Measurements from ENCODE around the gene ADRA2B. TPM values are rescaled to one million over a fixed set of nuclear protein-coding genes. Genes with fewer than 3 reads are reported as not detected.

Gene ADRA2B
- total and polyA plus RNA-seq, 2 experiments from 2014 or later: 0.66 to 0.87 TPM

DNA sequence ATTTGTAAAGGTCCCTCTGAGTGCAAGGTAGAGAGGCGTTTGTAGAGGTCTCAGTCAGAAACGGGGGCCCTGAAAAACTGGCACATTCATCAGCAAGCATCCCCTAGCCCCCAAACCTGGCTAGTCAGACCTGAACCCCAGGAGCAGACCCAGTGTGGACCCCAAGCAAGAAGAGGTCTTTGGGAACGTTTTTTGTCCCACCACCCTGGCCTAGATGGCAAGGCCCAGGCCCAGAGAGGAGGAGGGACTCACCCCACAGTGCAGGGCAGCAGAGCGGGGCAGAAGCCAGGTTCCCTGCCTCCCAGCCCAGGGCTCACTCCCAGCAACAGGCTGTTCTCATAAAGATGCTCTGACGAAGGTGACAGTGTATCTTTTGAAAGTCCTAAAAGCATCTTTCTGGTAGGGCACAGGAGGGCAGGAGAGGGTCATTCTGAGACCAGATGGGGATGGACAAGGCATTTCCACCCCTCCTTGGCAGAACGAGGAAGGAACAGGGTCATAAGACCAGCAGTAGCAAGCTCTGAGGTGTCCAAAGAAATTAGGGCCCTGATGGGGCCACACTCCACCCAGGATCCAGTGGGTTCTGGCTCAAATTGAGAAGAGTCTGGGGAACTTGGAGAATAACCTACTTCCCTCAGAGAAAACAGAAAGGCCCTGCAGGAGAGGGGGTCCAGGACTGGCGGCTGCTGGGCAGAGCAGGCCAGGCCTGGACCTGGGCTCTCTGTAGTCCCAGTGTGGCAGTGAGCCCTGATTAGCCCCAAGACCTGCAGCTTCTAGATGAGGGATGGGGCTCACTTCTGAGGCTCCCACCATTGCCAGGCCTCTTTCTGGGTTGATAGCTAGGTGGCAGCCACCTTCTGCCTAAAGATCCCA lies 18.2 kb downstream of the ADRA2B start:
- Histone ChIP-seq H3K36me3 (replicated peaks; ENCODE audit: insufficient read depth, low read depth) (no peaks in the 10 kb centered on the region), H3K4me3 (no peak overlapping the region), H2AFZ (no peak overlapping the region), H3K27me3 (no peaks in the 10 kb centered on the region), H3K4me2 (no peak overlapping the region), H3K9me3 (ENCODE audit: low read depth) (no peaks in the 10 kb centered on the region), H4K20me1 (ENCODE audit: insufficient read depth, poor library complexity, severe bottlenecking) (no peaks in the 10 kb centered on the region), H3K9me2 (replicated peaks; ENCODE audit: insufficient read depth) (no peaks in the 10 kb centered on the region), H3K79me2 (no peaks in the 10 kb centered on the region), H3K27ac (no peak overlapping the region), H3K4me1 (ENCODE audit: insufficient read depth) (no peaks in the 10 kb centered on the region)
- no peak for TF ChIP-seq EZH2 (IDR thresholded peaks at IDR 0.05; ENCODE audit: borderline replicate concordance)
- TF ChIP-seq, protein P1, sequence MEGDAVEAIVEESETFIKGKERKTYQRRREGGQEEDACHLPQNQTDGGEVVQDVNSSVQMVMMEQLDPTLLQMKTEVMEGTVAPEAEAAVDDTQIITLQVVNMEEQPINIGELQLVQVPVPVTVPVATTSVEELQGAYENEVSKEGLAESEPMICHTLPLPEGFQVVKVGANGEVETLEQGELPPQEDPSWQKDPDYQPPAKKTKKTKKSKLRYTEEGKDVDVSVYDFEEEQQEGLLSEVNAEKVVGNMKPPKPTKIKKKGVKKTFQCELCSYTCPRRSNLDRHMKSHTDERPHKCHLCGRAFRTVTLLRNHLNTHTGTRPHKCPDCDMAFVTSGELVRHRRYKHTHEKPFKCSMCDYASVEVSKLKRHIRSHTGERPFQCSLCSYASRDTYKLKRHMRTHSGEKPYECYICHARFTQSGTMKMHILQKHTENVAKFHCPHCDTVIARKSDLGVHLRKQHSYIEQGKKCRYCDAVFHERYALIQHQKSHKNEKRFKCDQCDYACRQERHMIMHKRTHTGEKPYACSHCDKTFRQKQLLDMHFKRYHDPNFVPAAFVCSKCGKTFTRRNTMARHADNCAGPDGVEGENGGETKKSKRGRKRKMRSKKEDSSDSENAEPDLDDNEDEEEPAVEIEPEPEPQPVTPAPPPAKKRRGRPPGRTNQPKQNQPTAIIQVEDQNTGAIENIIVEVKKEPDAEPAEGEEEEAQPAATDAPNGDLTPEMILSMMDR (IDR thresholded peaks at IDR 0.05; ENCODE audit: poor library complexity): no peak
- TF ChIP-seq EZH2phosphoT487 (IDR thresholded peaks at IDR 0.05; ENCODE audit: low read depth, severe bottlenecking, unreplicated experiment): no peak
- 74% methylated on average over 7 of the region's 7 CpGs for WGBS (ENCODE audit: low lambda C conversion rate, missing lambda C conversion rate)
- DNase-seq (ENCODE audit: low spot score): no peak

GRCh38 chr2:96097441-96097840 lies 18.9 kb downstream of the ADRA2B start:
- no peaks in the 10 kb centered on the region for H3K79me2 ChIP-seq
- no peaks in the 10 kb centered on the region for H3K36me3 ChIP-seq (replicated peaks; ENCODE audit: insufficient read depth, low read depth)
- H3K27me3 ChIP-seq: no peaks in the 10 kb centered on the region
- TF ChIP-seq, protein P1 (IDR thresholded peaks at IDR 0.05; ENCODE audit: poor library complexity): no peak
- no peak for TF ChIP-seq EZH2phosphoT487 (IDR thresholded peaks at IDR 0.05; ENCODE audit: low read depth, severe bottlenecking, unreplicated experiment)
- no peak for TF ChIP-seq EZH2 (IDR thresholded peaks at IDR 0.05; ENCODE audit: borderline replicate concordance)
- 89% methylated on average over 5 of the region's 5 CpGs for WGBS (ENCODE audit: low lambda C conversion rate, missing lambda C conversion rate)
- no peaks in the 10 kb centered on the region for H4K20me1 ChIP-seq (ENCODE audit: insufficient read depth, poor library complexity, severe bottlenecking)
- H3K4me3 ChIP-seq: no peak overlapping the region
- H3K27ac ChIP-seq: no peak overlapping the region
- H2AFZ ChIP-seq: no peak overlapping the region
- H3K4me1 ChIP-seq (ENCODE audit: insufficient read depth): no peaks in the 10 kb centered on the region
- DNase-seq (ENCODE audit: low spot score): no peak
- H3K4me2 ChIP-seq: no peak overlapping the region
- no peaks in the 10 kb centered on the region for H3K9me3 ChIP-seq (ENCODE audit: low read depth)
- H3K9me2 ChIP-seq (replicated peaks; ENCODE audit: insufficient read depth): no peaks in the 10 kb centered on the region

- WGBS (ENCODE audit: low lambda C conversion rate, missing lambda C conversion rate): 87% methylated on average over 7 of the region's 7 CpGs
- H3K9me2 ChIP-seq (replicated peaks; ENCODE audit: insufficient read depth): no peaks in the 10 kb centered on the region
- H3K9me3 ChIP-seq (ENCODE audit: low read depth): no peaks in the 10 kb centered on the region
- DNase-seq (ENCODE audit: low spot score): no peak
- TF ChIP-seq EZH2 (IDR thresholded peaks at IDR 0.05; ENCODE audit: borderline replicate concordance) (no peak), EZH2phosphoT487 (IDR thresholded peaks at IDR 0.05; ENCODE audit: low read depth, severe bottlenecking, unreplicated experiment) (no peak)
- H3K79me2 ChIP-seq: no peaks in the 10 kb centered on the region
- H3K36me3 ChIP-seq (replicated peaks; ENCODE audit: insufficient read depth, low read depth): no peaks in the 10 kb centered on the region
- H4K20me1 ChIP-seq (ENCODE audit: insufficient read depth, poor library complexity, severe bottlenecking): no peaks in the 10 kb centered on the region
- H3K4me3 ChIP-seq: no peak overlapping the region
- H2AFZ ChIP-seq: no peak overlapping the region
- H3K4me2 ChIP-seq: no peak overlapping the region
- no peaks in the 10 kb centered on the region for H3K27me3 ChIP-seq
- H3K27ac ChIP-seq: no peak overlapping the region
- no peaks in the 10 kb centered on the region for H3K4me1 ChIP-seq (ENCODE audit: insufficient read depth)
Measured at GRCh38 chr2:96095116-96095636, 21.2 kb downstream of the ADRA2B start.

GRCh38 chr2:96093528-96093927 lies 22.8 kb downstream of the ADRA2B start:
- Histone ChIP-seq H3K4me3 (no peak overlapping the region), H3K4me2 (no peak overlapping the region), H4K20me1 (ENCODE audit: insufficient read depth, poor library complexity, severe bottlenecking) (no peaks in the 10 kb centered on the region), H3K27me3 (no peaks in the 10 kb centered on the region), H3K4me1 (ENCODE audit: insufficient read depth) (no peaks in the 10 kb centered on the region), H3K27ac (no peak overlapping the region), H3K36me3 (replicated peaks; ENCODE audit: insufficient read depth, low read depth) (no peaks in the 10 kb centered on the region), H3K9me3 (ENCODE audit: low read depth) (no peaks in the 10 kb centered on the region), H3K9me2 (replicated peaks; ENCODE audit: insufficient read depth) (no peaks in the 10 kb centered on the region), H3K79me2 (no peaks in the 10 kb centered on the region), H2AFZ (no peak overlapping the region)
- TF ChIP-seq EZH2 (IDR thresholded peaks at IDR 0.05; ENCODE audit: borderline replicate concordance) (no peak), EZH2phosphoT487 (IDR thresholded peaks at IDR 0.05; ENCODE audit: low read depth, severe bottlenecking, unreplicated experiment) (no peak)
- TF ChIP-seq, protein P1 (IDR thresholded peaks at IDR 0.05; ENCODE audit: poor library complexity): no peak
- DNase-seq (ENCODE audit: low spot score): no peak
- WGBS (ENCODE audit: low lambda C conversion rate, missing lambda C conversion rate): 98% methylated on average over 4 of the region's 4 CpGs
